Activated CD4-positive, alpha-beta T cell treated with anti-CD3 and anti-CD28 coated beads, Interleukin-2, amount 10 ng/mL, durations not matched to agents 7 days and 5 days (primary cell): ENCODE data around the gene KLHL1. TPM values are rescaled to one million over a fixed set of nuclear protein-coding genes. Genes with fewer than 3 reads are reported as not detected.

Experiments used
- CTCF ChIA-PET: fragments of 350-600 bp; sonication (Branson Sonifier 250); formaldehyde crosslinking; loops from one replicate; lab custom pipeline; 2021; ENCODE audit warnings: antibody characterized with exemption; lab: Charles Lee
- POLR2A ChIA-PET: fragments of 350-600 bp; sonication (Branson Sonifier 250); formaldehyde crosslinking; loops from one replicate; lab custom pipeline; 2021; ENCODE audit warnings: antibody characterized with exemption; lab: Charles Lee
- DNase-seq: peaks from one replicate; pipeline ENCODE4 v3.0.0-alpha.2; 2020
- H3K27ac Mint-ChIP-seq: one replicate; pipeline ENCODE4 v1.8.0; 2021; ENCODE audit warnings: mild to moderate bottlenecking, moderate library complexity, mixed read lengths
- H3K27me3 Mint-ChIP-seq: one replicate; pipeline ENCODE4 v1.8.0; 2021; ENCODE audit warnings: mixed read lengths
- H3K36me3 Mint-ChIP-seq: one replicate; pipeline ENCODE4 v1.8.0; 2021; ENCODE audit warnings: low read depth, mixed read lengths
- H3K4me1 Mint-ChIP-seq: one replicate; pipeline ENCODE4 v1.8.0; 2021; ENCODE audit warnings: mixed read lengths
- H3K4me3 Mint-ChIP-seq: one replicate; pipeline ENCODE4 v1.8.0; 2021; ENCODE audit warnings: mild to moderate bottlenecking, moderate library complexity, mixed read lengths
- H3K9me3 Mint-ChIP-seq: one replicate; pipeline ENCODE4 v1.8.0; 2021; ENCODE audit warnings: mixed read lengths
- total RNA-seq, 2 experiments: library from RNA; stranded (reverse); gene quantifications; one replicate each; pipeline ENCODE4 v1.2.3, GENCODE V29; 2021

KLHL1 gene
- total RNA-seq, 2 experiments from 2014 or later: not detected

- no peak for DNase-seq
- Mint-ChIP-seq H3K4me1 (no peaks in the 10 kb centered on the region), H3K36me3 (no peaks in the 10 kb centered on the region), H3K9me3 (no peaks in the 10 kb centered on the region), H3K27me3 (no peaks in the 10 kb centered on the region), H3K27ac (no peak overlapping the region), H3K4me3 (no peak overlapping the region)
- ChIA-PET POLR2A (no interaction called here), CTCF (no interaction called here)
Observed at GRCh38 chr13:69683921-69684686, 424.1 kb downstream of the KLHL1 start.

GRCh38 chr13:69681722-69682121 is 426.5 kb downstream of the KLHL1 start:
- H3K27ac Mint-ChIP-seq: no peak overlapping the region
- H3K27me3 Mint-ChIP-seq: no peaks in the 10 kb centered on the region
- no peak overlapping the region for H3K4me3 Mint-ChIP-seq
- H3K36me3 Mint-ChIP-seq: no peaks in the 10 kb centered on the region
- no peaks in the 10 kb centered on the region for H3K4me1 Mint-ChIP-seq
- POLR2A ChIA-PET: no interaction called here
- DNase-seq: no peak
- CTCF ChIA-PET: no interaction called here
- H3K9me3 Mint-ChIP-seq: no peaks in the 10 kb centered on the region

- H3K9me3 Mint-ChIP-seq: peaks cover 7% of the 10 kb centered on the region
- no peak overlapping the region for H3K27ac Mint-ChIP-seq
- CTCF ChIA-PET: no interaction called here
- DNase-seq: no peak
- H3K36me3 Mint-ChIP-seq: no peaks in the 10 kb centered on the region
- no peaks in the 10 kb centered on the region for H3K27me3 Mint-ChIP-seq
- POLR2A ChIA-PET: no interaction called here
- no peak overlapping the region for H3K4me3 Mint-ChIP-seq
- no peaks in the 10 kb centered on the region for H3K4me1 Mint-ChIP-seq
Observed at GRCh38 chr13:69677343-69677742, 430.9 kb downstream of the KLHL1 start.

GRCh38 chr13:69676286-69676685 is 432.0 kb downstream of the KLHL1 start:
- Mint-ChIP-seq H3K9me3 (peaks cover 7% of the 10 kb centered on the region), H3K4me3 (no peak overlapping the region), H3K27ac (no peak overlapping the region), H3K4me1 (no peaks in the 10 kb centered on the region), H3K36me3 (no peaks in the 10 kb centered on the region), H3K27me3 (no peaks in the 10 kb centered on the region)
- CTCF ChIA-PET: no interaction called here
- no peak for DNase-seq
- POLR2A ChIA-PET: no interaction called here

GRCh38 chr13:69660155-69660554 is 448.1 kb downstream of the KLHL1 start:
- Mint-ChIP-seq H3K9me3 (peaks cover 17% of the 10 kb centered on the region), H3K4me1 (no peaks in the 10 kb centered on the region), H3K4me3 (no peak overlapping the region), H3K27me3 (no peaks in the 10 kb centered on the region), H3K36me3 (no peaks in the 10 kb centered on the region), H3K27ac (no peak overlapping the region)
- ChIA-PET POLR2A (no interaction called here), CTCF (no interaction called here)
- no peak for DNase-seq

GRCh38 chr13:69657676-69658075 is 450.6 kb downstream of the KLHL1 start:
- CTCF ChIA-PET: interaction anchor here (1.0 kb wide), 1 partner anchor 10 kb away, joined by 3 read pairs; no protein-coding TSS in a partner anchor
- Mint-ChIP-seq H3K27ac (no peak overlapping the region), H3K4me3 (no peak overlapping the region), H3K27me3 (no peaks in the 10 kb centered on the region), H3K9me3 (peaks cover 16% of the 10 kb centered on the region), H3K4me1 (no peaks in the 10 kb centered on the region), H3K36me3 (no peaks in the 10 kb centered on the region)
- POLR2A ChIA-PET: no interaction called here
- DNase-seq: no peak

GRCh38 chr13:69654392-69654791 is 453.9 kb downstream of the KLHL1 start:
- POLR2A ChIA-PET: no interaction called here
- Mint-ChIP-seq H3K36me3 (no peaks in the 10 kb centered on the region), H3K9me3 (peaks cover 20% of the 10 kb centered on the region), H3K4me3 (no peak overlapping the region), H3K4me1 (no peaks in the 10 kb centered on the region), H3K27ac (no peak overlapping the region), H3K27me3 (no peaks in the 10 kb centered on the region)
- CTCF ChIA-PET: no interaction called here
- DNase-seq: no peak

Other genes with a start within 250 kb of the KLHL1 start
- gene ATXN8OS, start 626 bp downstream of the KLHL1 start, total RNA-seq: not detected